GM18499 (cell line): ENCODE measurements around the gene NAA50.

ENCODE experiments used
- ATAC-seq: cut with Tn5 transposase; IDR thresholded peaks from one replicate; pipeline ENCODE4 v1.9.1; 2021; ENCODE audit warnings: moderate number of reproducible peaks; ENCODE audit not compliant: insufficient read depth, unreplicated experiment

Gene NAA50

GRCh38 chr3:113743006-113743630 is 2.9 kb downstream of the NAA50 start:
- no peak for ATAC-seq

- no peak for ATAC-seq
These were observed 4.4 kb downstream of the NAA50 start for GRCh38 chr3:113741620-113742019.

- no peak for ATAC-seq
These were observed 5.0 kb downstream of the NAA50 start for GRCh38 chr3:113741086-113741485.

- ATAC-seq: peak; percentile 57
These were observed 9.4 kb downstream of the NAA50 start for GRCh38 chr3:113736548-113737089.

- no peak for ATAC-seq
These were observed 14.4 kb downstream of the NAA50 start for GRCh38 chr3:113731694-113732093.

- ATAC-seq: no peak
These were observed 15.5 kb downstream of the NAA50 start for GRCh38 chr3:113730550-113730949.

GRCh38 chr3:113728661-113729060 is 17.4 kb downstream of the NAA50 start:
- ATAC-seq: no peak

- no peak for ATAC-seq
These were observed 24.4 kb downstream of the NAA50 start for GRCh38 chr3:113721636-113722035.

GRCh38 chr3:113719758-113720157 is 26.3 kb downstream of the NAA50 start:
- ATAC-seq: no peak

GRCh38 chr3:113719294-113719693 is 26.8 kb downstream of the NAA50 start:
- no peak for ATAC-seq

GRCh38 chr3:113717818-113718217 is 28.2 kb downstream of the NAA50 start:
- no peak for ATAC-seq

GRCh38 chr3:113717308-113717707 is 28.7 kb downstream of the NAA50 start:
- ATAC-seq: no peak

- no peak for ATAC-seq
These were observed 31.3 kb downstream of the NAA50 start for GRCh38 chr3:113714702-113715101.

- no peak for ATAC-seq
These were observed 33.9 kb downstream of the NAA50 start for GRCh38 chr3:113712129-113712528.

- no peak for ATAC-seq
These were observed 38.2 kb downstream of the NAA50 start for GRCh38 chr3:113707835-113708234.

- ATAC-seq: no peak
These were observed 47.1 kb downstream of the NAA50 start for GRCh38 chr3:113698956-113699355.

- no peak for ATAC-seq
These were observed 47.8 kb downstream of the NAA50 start for GRCh38 chr3:113698213-113698742.

- ATAC-seq: no peak
These were observed 48.5 kb downstream of the NAA50 start for GRCh38 chr3:113697500-113698090.

GRCh38 chr3:113696658-113697499 is 49.2 kb downstream of the NAA50 start:
- ATAC-seq: peak; percentile 91

- peak; percentile 34 for ATAC-seq
These were observed 50.0 kb downstream of the NAA50 start, which contains the start of gene USF3 for GRCh38 chr3:113695786-113696645. USF3 (minus strand) TSS chr3:113696642; CDS start chr3:113674878, 21,764 bp downstream.
